H1 (cell line): ENCODE data around the gene HOXB8. TPM values are rescaled to one million over a fixed set of nuclear protein-coding genes. Genes with fewer than 3 reads are reported as not detected.

Experiments used
- CTCF ChIA-PET: fragments of 300-600 bp; sonication (Branson Sonifier 250); formaldehyde crosslinking; loops from one replicate; lab custom pipeline; 2021; ENCODE audit not compliant: partially characterized antibody; lab: Charles Lee
- POLR2A ChIA-PET: fragments of 300-600 bp; sonication (Branson Sonifier 250); formaldehyde crosslinking; loops from one replicate; lab custom pipeline; 2021; ENCODE audit warnings: inconsistent platforms; ENCODE audit not compliant: partially characterized antibody; lab: Charles Lee
- DNase-seq, 2 experiments: peaks; one replicate each; pipeline versions ENCODE4 v3.0.0 to v3.0.0-alpha.2; 2010 to 2022; ENCODE audit warnings: low spot score in 2 of 2, low read depth in 1 of 2, mixed read lengths in 1 of 2
- FAIRE-seq: peaks from 2 replicates; lab custom pipeline; 2011; peaks lifted over from hg19 to GRCh38; lab: Jason Lieb, UNC
- H2AFZ ChIP-seq: 2 replicates; pipeline ENCODE4 v1.8.1; 2012; ENCODE audit warnings: low read length, inconsistent platforms
- H2AK5ac ChIP-seq: 2 replicates; pipeline ENCODE4 v1.6.1; 2013; ENCODE audit warnings: low read depth, low read length
- H2BK120ac ChIP-seq: replicated peaks from 2 replicates; pipeline ENCODE3; 2013; ENCODE audit warnings: low read depth, low read length, inconsistent platforms
- H2BK12ac ChIP-seq: 2 replicates; pipeline ENCODE4 v1.6.1; 2013; ENCODE audit warnings: low read depth, low read length
- H2BK15ac ChIP-seq: 2 replicates; pipeline ENCODE4 v1.6.1; 2013; ENCODE audit warnings: low read length
- H2BK20ac ChIP-seq: 2 replicates; pipeline ENCODE4 v1.6.1; 2013; ENCODE audit warnings: low read length
- H2BK5ac ChIP-seq: 2 replicates; pipeline ENCODE4 v1.6.1; 2013; ENCODE audit warnings: low read depth, low read length
- H3K14ac ChIP-seq: 2 replicates; pipeline ENCODE4 v1.6.1; 2013; ENCODE audit warnings: inconsistent platforms; ENCODE audit not compliant: insufficient read length
- H3K18ac ChIP-seq: 2 replicates; pipeline ENCODE4 v1.6.1; 2013; ENCODE audit warnings: low read length; ENCODE audit errors: extremely low read depth
- H3K23ac ChIP-seq: 2 replicates; pipeline ENCODE4 v1.6.1; 2013; ENCODE audit warnings: inconsistent platforms; ENCODE audit not compliant: insufficient read length
- H3K23me2 ChIP-seq: 2 replicates; pipeline ENCODE4 v1.6.1; 2013; ENCODE audit warnings: low read depth, low read length
- H3K27ac ChIP-seq: 2 replicates; pipeline ENCODE4 v1.6.1; 2011; ENCODE audit warnings: low read depth, low read length, inconsistent platforms
- H3K27me3 ChIP-seq, 4 experiments: replicated peaks in 1 of 4; 1 replicate in 1 of 4; 2 replicates in 3 of 4; pipeline versions ENCODE4 v1.6.1 to v1.8.1; 2011 to 2013; ENCODE audit warnings: low read length in 3 of 4, mild to moderate bottlenecking in 3 of 4, inconsistent platforms in 2 of 4, mixed read lengths in 2 of 4, moderate library complexity in 1 of 4; ENCODE audit not compliant: control insufficient read depth in 3 of 4, insufficient read depth in 3 of 4; ENCODE audit errors: extremely low read depth in 1 of 4
- H3K36me3 ChIP-seq, 4 experiments: 2 replicates each; pipeline versions ENCODE4 v1.6.1 to v1.8.1; 2011 to 2013; ENCODE audit warnings: mild to moderate bottlenecking in 4 of 4, low read length in 3 of 4, moderate library complexity in 2 of 4, control low read depth in 1 of 4, inconsistent platforms in 1 of 4; ENCODE audit not compliant: insufficient read depth in 4 of 4, control insufficient read depth in 2 of 4
- H3K4ac ChIP-seq: replicated peaks from 2 replicates; pipeline ENCODE3; 2013; ENCODE audit warnings: low read length, low read depth, mixed read lengths, inconsistent platforms; ENCODE audit not compliant: insufficient read length
- H3K4me1 ChIP-seq, 4 experiments: replicated peaks in 1 of 4; 1 replicate in 1 of 4; 2 replicates in 3 of 4; pipeline versions ENCODE4 v1.6.1 to v1.8.1; 2011 to 2013; ENCODE audit warnings: low read length in 3 of 4, inconsistent platforms in 2 of 4, mixed read lengths in 1 of 4; ENCODE audit not compliant: insufficient read depth in 4 of 4, control insufficient read depth in 3 of 4
- H3K4me2 ChIP-seq, 2 experiments: 2 replicates each; pipeline versions ENCODE4 v1.6.1 to v1.8.1; 2011 to 2013; ENCODE audit warnings: low read depth in 2 of 2, low read length in 2 of 2, control low read depth in 1 of 2, inconsistent platforms in 1 of 2, mild to moderate bottlenecking in 1 of 2; ENCODE audit not compliant: insufficient read depth in 1 of 2
- H3K4me3 ChIP-seq, 4 experiments: fragments of 200-600, 300-600 bp in 1 of 4; sonication (generic), shearing (Covaris generic), sonication (Bioruptor Twin) in 1 of 4; 2 replicates each; pipeline versions ENCODE4 v1.5.1 to v1.8.1; 2011 to 2016; ENCODE audit warnings: low read length in 4 of 4, low read depth in 3 of 4, control low read depth in 2 of 4, inconsistent platforms in 2 of 4, mild to moderate bottlenecking in 2 of 4, mixed read lengths in 1 of 4, moderate library complexity in 1 of 4; ENCODE audit not compliant: insufficient read depth in 2 of 4; ENCODE audit errors: extremely low read depth in 1 of 4
- H3K56ac ChIP-seq: replicated peaks from 2 replicates; pipeline ENCODE3; 2013; ENCODE audit warnings: low read depth, mild to moderate bottlenecking, mixed read lengths, low read length, inconsistent platforms; ENCODE audit not compliant: insufficient read length
- H3K79me1 ChIP-seq: 2 replicates; pipeline ENCODE4 v1.6.1; 2013; ENCODE audit warnings: low read depth, low read length, control low read depth
- H3K79me2 ChIP-seq, 2 experiments: 2 replicates each; pipeline versions ENCODE4 v1.6.1 to v1.8.1; 2012 to 2013; ENCODE audit warnings: low read length in 2 of 2, mild to moderate bottlenecking in 2 of 2, inconsistent platforms in 1 of 2; ENCODE audit not compliant: insufficient read depth in 2 of 2, control insufficient read depth in 1 of 2
- H3K9ac ChIP-seq, 4 experiments: replicated peaks in 1 of 4; 1 replicate in 1 of 4; 2 replicates in 3 of 4; pipeline versions ENCODE4 v1.6.1 to v1.8.1; 2011 to 2013; ENCODE audit warnings: low read depth in 3 of 4, low read length in 3 of 4, control low read depth in 2 of 4, mild to moderate bottlenecking in 2 of 4, moderate library complexity in 2 of 4, inconsistent platforms in 1 of 4; ENCODE audit errors: extremely low read depth in 1 of 4
- H3K9me3 ChIP-seq, 2 experiments: 2 replicates each; pipeline versions ENCODE4 v1.6.1 to v1.8.1; 2012 to 2013; ENCODE audit warnings: mild to moderate bottlenecking in 2 of 2, moderate library complexity in 2 of 2, control low read depth in 1 of 2, inconsistent platforms in 1 of 2, low read depth in 1 of 2, low read length in 1 of 2, mixed read lengths in 1 of 2; ENCODE audit not compliant: insufficient read depth in 2 of 2
- H4K20me1 ChIP-seq, 2 experiments: replicated peaks in 1 of 2; 2 replicates each; pipeline versions ENCODE3 to v1.8.1; 2011 to 2013; ENCODE audit warnings: inconsistent platforms in 2 of 2, low read length in 2 of 2, mild to moderate bottlenecking in 1 of 2; ENCODE audit not compliant: insufficient read depth in 2 of 2, control insufficient read depth in 1 of 2
- H4K5ac ChIP-seq: 2 replicates; pipeline ENCODE4 v1.6.1; 2013; ENCODE audit warnings: low read length, low read depth, mixed read lengths, inconsistent platforms; ENCODE audit not compliant: insufficient read length
- H4K8ac ChIP-seq: 2 replicates; pipeline ENCODE4 v1.8.0; 2013; ENCODE audit warnings: mild to moderate bottlenecking, moderate library complexity, low read length, inconsistent platforms; ENCODE audit not compliant: insufficient read depth; ENCODE audit errors: extremely low read depth
- H4K91ac ChIP-seq: replicated peaks from 2 replicates; pipeline ENCODE3; 2013; ENCODE audit warnings: low read length, mixed read lengths, inconsistent platforms; ENCODE audit not compliant: insufficient read length
- EZH2 ChIP-seq: fragments of 200-600 bp; sonication (generic); IDR thresholded peaks from 2 replicates; pipeline ENCODE4 v1.7.1; 2012; ENCODE audit warnings: low read depth, mild to moderate bottlenecking, moderate library complexity, low read length, inconsistent platforms; ENCODE audit not compliant: severe bottlenecking
- RXRA ChIP-seq: IDR thresholded peaks from 2 replicates; pipeline ENCODE4 v1.6.1; 2011; ENCODE audit warnings: low read depth, mild to moderate bottlenecking, low read length, moderate library complexity; ENCODE audit not compliant: insufficient read depth
- WGBS, 2 experiments: shearing (Covaris generic) in 1 of 2; methylation state at CpG; one replicate each; pipeline versions ENCODE4 v1.1.6 to v1.1.7; 2013 to 2015; ENCODE audit warnings: low lambda C conversion rate in 2 of 2, mixed read lengths in 2 of 2, inconsistent platforms in 1 of 2, low coverage in 1 of 2, missing lambda C conversion rate in 1 of 2; ENCODE audit not compliant: insufficient replicate concordance in 2 of 2, insufficient coverage in 1 of 2, insufficient read length in 1 of 2; ENCODE audit errors: extremely low coverage in 1 of 2, missing lambda C conversion rate in 1 of 2; 5-methylcytosine and 5-hydroxymethylcytosine counted together
- polyA plus RNA-seq, 7 experiments: library from polyadenylated mRNA; depleted of rRNA in 3 of 7; stranded (reverse) in 5 of 7; unstranded in 2 of 7; fragments of >200 nt in 5 of 7; fragments of 200-250 nt in 2 of 7; gene quantifications; 1 replicate in 5 of 7; 2 replicates in 1 of 7; 4 replicates in 1 of 7; pipeline versions ENCODE4 v1.2.1 to v1.2.3, GENCODE V29; 2011 to 2013; ENCODE audit warnings: missing spikeins in 2 of 7, mixed read lengths in 2 of 7
- total RNA-seq: library from RNA; stranded (reverse); fragmentation: NEBNext Ultra II Directional; extraction: Animal tissue kit (Norgen Biotek cat#: 25700); gene quantifications from 2 replicates; pipeline ENCODE4 v1.2.1, GENCODE V29; 2021

Gene HOXB8
- total and polyA plus RNA-seq, 2 of the 8 experiments (the other 6 are each of a cell fraction or from before 2014, with no cell fraction given): not detected

DNA sequence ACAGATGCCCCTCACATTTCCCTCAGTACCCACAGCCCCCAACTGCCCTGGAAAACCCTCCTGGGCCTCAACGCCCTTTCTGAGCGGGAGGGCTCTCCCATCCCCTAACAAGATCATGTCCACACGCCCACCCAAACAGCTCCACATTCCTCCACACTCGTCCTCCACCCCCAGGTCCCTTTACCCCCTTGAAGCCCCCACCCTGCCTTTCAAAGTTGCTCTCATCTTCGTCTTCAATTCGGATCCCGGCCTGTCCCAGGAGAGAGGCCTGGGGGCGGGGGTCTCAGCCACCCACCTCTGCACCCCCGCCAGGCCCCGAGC is 51.3 kb downstream of the HOXB8 start:
- WGBS, 2 experiments: 11% methylated on average over 6 of the region's 10 CpGs; no CpG with 5 or more reads in 1 of the 2 experiments
- TF ChIP-seq RXRA: no peak
- peak; percentile 45 for TF ChIP-seq EZH2
- Histone ChIP-seq H3K4me1 (peaks cover 0 to 8% (median 4%) of the 10 kb centered on the region in 4 experiments; a peak in 5 of 7 replicates), H2AK5ac (no peak overlapping the region), H3K36me3 (peaks cover 0 to 5% (median 0%) of the 10 kb centered on the region in 4 experiments; a peak in 1 of 8 replicates), H2BK15ac (no peak overlapping the region), H3K79me2 (no peaks in the 10 kb centered on the region), H3K23me2 (peaks cover 4% of the 10 kb centered on the region; the same call in 1 of the 2 replicates), H2BK12ac (no peak overlapping the region), H3K14ac (no peak overlapping the region), H3K23ac (no peak overlapping the region), H2BK120ac (no peak overlapping the region), H3K18ac (no peak overlapping the region), H3K4me2 (no peak overlapping the region; a peak in 1 of 4 replicates), H3K4ac (no peak overlapping the region), H3K27ac (no peak overlapping the region), H3K9me3 (no peaks in the 10 kb centered on the region), H3K4me3 (no peak overlapping the region), H3K27me3 (peaks cover 99 to 100% (median 100%) of the 10 kb centered on the region in 4 experiments), H3K79me1 (no peaks in the 10 kb centered on the region), H4K20me1 (peaks cover 2 to 35% of the 10 kb centered on the region in 2 experiments), H3K56ac (no peak overlapping the region), H4K8ac (no peak overlapping the region), H4K5ac (no peak overlapping the region), H2BK20ac (no peak overlapping the region), H4K91ac (no peak overlapping the region), H3K9ac (no peak overlapping the region), H2AFZ (no peak overlapping the region), H2BK5ac (no peak overlapping the region)
- FAIRE-seq (no peak), DNase-seq (no peak)
- POLR2A ChIA-PET: interaction anchor here (1.8 kb wide), 1 partner anchor 50 kb away, joined by 4 read pairs; no protein-coding TSS in a partner anchor
- CTCF ChIA-PET: interaction anchor here (0.7 to 3.4 kb wide), 14 partner anchors 11 to 189 kb away, joined by 3 to 14 read pairs (median 3); partner anchors contain the start of gene HOXB5
